ENCODE measurements around the gene RADIL.

The RADIL gene

GRCh38 chr7:4781366-4782069, 102.0 kb downstream of the RADIL start:
- H3K9me3 ChIP-seq (ENCODE audit: low read depth, low read length), result no peaks in the 10 kb centered on the region
- no peak for DNase-seq (ENCODE audit: low read depth, low spot score)
- no peak for TF ChIP-seq FOXP2 (optimal IDR thresholded peaks at IDR 0.05; ENCODE audit: control extremely low read depth, extremely low read length, insufficient read depth)
- TF ChIP-seq POLR2AphosphoS5 (IDR thresholded peaks at IDR 0.05; ENCODE audit: borderline replicate concordance, low read depth, low read length), result no peak
- TF ChIP-seq EZH2 (IDR thresholded peaks at IDR 0.05), result no peak
- no peaks in the 10 kb centered on the region for H3K36me3 ChIP-seq (ENCODE audit: insufficient read depth, low read length)
- H3K9ac ChIP-seq (ENCODE audit: insufficient read length), result no peak overlapping the region
- H3K4me3 ChIP-seq, result no peak overlapping the region
- H3K27ac ChIP-seq, result no peak overlapping the region

DNA sequence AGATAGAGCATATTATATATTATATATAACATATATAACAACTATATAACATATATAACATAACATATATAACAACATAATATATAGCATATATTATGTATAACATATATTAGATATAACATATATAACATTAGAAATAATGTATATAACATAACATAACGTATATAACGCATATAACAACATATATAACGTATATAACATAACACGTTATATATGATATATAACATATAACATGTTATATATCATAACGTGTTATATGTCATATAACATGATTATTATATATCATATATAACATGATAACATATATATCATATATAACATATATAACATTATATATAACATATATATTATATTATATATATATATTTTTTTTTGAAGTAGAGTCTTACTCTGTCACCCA, 104.4 kb downstream of the RADIL start:
- no peak for TF ChIP-seq POLR2AphosphoS5 (IDR thresholded peaks at IDR 0.05; ENCODE audit: borderline replicate concordance, low read depth, low read length)
- TF ChIP-seq FOXP2 (optimal IDR thresholded peaks at IDR 0.05; ENCODE audit: control extremely low read depth, extremely low read length, insufficient read depth), result no peak
- TF ChIP-seq EZH2 (IDR thresholded peaks at IDR 0.05), result no peak
- H3K4me3 ChIP-seq, result no peak overlapping the region
- DNase-seq (ENCODE audit: low read depth, low spot score), result no peak
- H3K9me3 ChIP-seq (ENCODE audit: low read depth, low read length), result no peaks in the 10 kb centered on the region
- no peak overlapping the region for H3K27ac ChIP-seq
- H3K9ac ChIP-seq (ENCODE audit: insufficient read length), result no peak overlapping the region
- no peaks in the 10 kb centered on the region for H3K36me3 ChIP-seq (ENCODE audit: insufficient read depth, low read length)

DNA sequence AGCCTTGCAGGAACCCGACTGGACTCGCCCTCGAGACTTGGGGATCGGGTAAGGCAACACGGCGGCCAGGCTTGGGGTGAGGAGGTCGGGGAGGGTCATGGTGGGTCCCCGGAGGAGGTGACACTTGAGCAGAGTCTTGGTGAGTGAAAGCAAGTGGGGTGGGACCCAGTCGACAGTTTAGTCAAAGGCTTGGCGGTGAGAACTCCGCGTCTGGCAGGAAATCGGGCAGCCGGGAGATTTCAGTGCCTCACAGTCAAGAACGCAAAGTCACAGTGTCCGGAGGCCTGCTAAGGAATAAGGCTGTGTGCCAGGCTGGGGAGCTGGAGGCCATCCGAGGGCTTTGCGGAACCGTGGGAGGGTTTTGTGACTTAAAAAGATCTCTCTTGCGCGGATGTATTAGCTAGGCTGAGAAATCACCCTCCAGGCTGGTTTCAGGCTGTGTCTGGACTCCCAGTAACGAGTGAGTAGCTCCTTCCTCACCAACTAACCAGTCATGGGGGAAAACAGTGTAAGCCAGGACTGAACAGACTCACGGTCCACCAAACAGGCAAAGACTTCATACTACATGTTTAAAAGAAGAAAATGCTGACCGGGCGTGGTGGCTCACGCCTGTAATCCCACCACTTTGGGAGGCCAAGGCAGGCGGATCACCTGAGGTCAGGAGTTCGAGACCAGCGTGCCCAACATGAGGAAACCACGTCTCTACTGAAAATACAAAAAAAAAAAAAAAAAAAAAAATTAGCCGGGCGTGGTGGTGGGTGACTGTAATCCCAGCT, 107.5 kb downstream of the RADIL start:
- no peak for DNase-seq (ENCODE audit: low read depth, low spot score)
- peak overlapping the region; percentile 89 for H3K4me3 ChIP-seq
- H3K27ac ChIP-seq, result no peak overlapping the region
- H3K36me3 ChIP-seq (ENCODE audit: insufficient read depth, low read length), result no peaks in the 10 kb centered on the region
- H3K9me3 ChIP-seq (ENCODE audit: low read depth, low read length), result no peaks in the 10 kb centered on the region
- H3K9ac ChIP-seq (ENCODE audit: insufficient read length), result peak overlapping the region; percentile 87
- no peak for TF ChIP-seq FOXP2 (optimal IDR thresholded peaks at IDR 0.05; ENCODE audit: control extremely low read depth, extremely low read length, insufficient read depth)
- no peak for TF ChIP-seq EZH2 (IDR thresholded peaks at IDR 0.05)
- TF ChIP-seq POLR2AphosphoS5 (IDR thresholded peaks at IDR 0.05; ENCODE audit: borderline replicate concordance, low read depth, low read length), result no peak

GRCh38 chr7:4775250-4775847, 108.2 kb downstream of the RADIL start, which contains the start of gene AP5Z1:
Gene AP5Z1 (plus strand): TSS chr7:4775623. CDS start chr7:4775716, 93 bp downstream.
- no peaks in the 10 kb centered on the region for H3K9me3 ChIP-seq (ENCODE audit: low read depth, low read length)

GRCh38 chr7:4774658-4775249, 108.8 kb downstream of the RADIL start:
- TF ChIP-seq EZH2 (IDR thresholded peaks at IDR 0.05) (no peak), FOXP2 (optimal IDR thresholded peaks at IDR 0.05; ENCODE audit: control extremely low read depth, extremely low read length, insufficient read depth) (no peak), POLR2AphosphoS5 (IDR thresholded peaks at IDR 0.05; ENCODE audit: borderline replicate concordance, low read depth, low read length) (no peak)
- peak overlapping the region; percentile 89 for H3K4me3 ChIP-seq
- H3K9ac ChIP-seq (ENCODE audit: insufficient read length), result peak overlapping the region; percentile 90
- no peaks in the 10 kb centered on the region for H3K36me3 ChIP-seq (ENCODE audit: insufficient read depth, low read length)
- H3K27ac ChIP-seq, result peak overlapping the region; percentile 79
- no peak for DNase-seq (ENCODE audit: low read depth, low spot score)
- H3K9me3 ChIP-seq (ENCODE audit: low read depth, low read length), result no peaks in the 10 kb centered on the region

More at GRCh38 chr7:4775250-4775847, 108.2 kb downstream of the RADIL start, which contains the start of gene AP5Z1:
- peak within 1 kb of the TSS; percentile 90 for H3K9ac ChIP-seq (ENCODE audit: insufficient read length)
- peak within 1 kb of the TSS; percentile 89 for H3K4me3 ChIP-seq
- H3K27ac ChIP-seq, result peak within 1 kb of the TSS; percentile 79
- no peaks in the 10 kb centered on the region for H3K36me3 ChIP-seq (ENCODE audit: insufficient read depth, low read length)
- TF ChIP-seq EZH2 (IDR thresholded peaks at IDR 0.05), result no peak
- TF ChIP-seq FOXP2 (optimal IDR thresholded peaks at IDR 0.05; ENCODE audit: control extremely low read depth, extremely low read length, insufficient read depth), result peak; percentile 52
- TF ChIP-seq POLR2AphosphoS5 (IDR thresholded peaks at IDR 0.05; ENCODE audit: borderline replicate concordance, low read depth, low read length), result peak; percentile 83
- DNase-seq (ENCODE audit: low read depth, low spot score), result peak; percentile 79

DNA sequence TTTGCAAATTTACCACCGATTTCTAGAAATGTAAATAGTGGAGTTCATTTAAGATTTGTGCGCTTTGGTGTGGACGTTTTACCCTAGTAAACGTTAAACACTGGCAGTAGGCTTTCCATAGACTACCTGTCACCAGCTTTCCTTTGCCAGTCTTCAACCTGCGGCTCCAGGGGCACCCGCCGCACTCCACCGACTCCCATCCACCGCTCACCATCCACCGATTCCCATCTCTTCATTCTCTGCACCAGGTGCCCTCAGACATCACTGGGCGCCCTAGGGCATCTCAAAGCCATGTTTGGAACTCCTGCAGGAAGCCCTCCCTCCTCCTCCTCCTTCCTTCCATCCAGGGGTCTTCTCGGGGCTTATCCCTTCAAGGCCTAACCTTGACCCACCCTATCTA, 109.5 kb downstream of the RADIL start:
- Histone ChIP-seq H3K9me3 (ENCODE audit: low read depth, low read length) (no peaks in the 10 kb centered on the region), H3K9ac (ENCODE audit: insufficient read length) (no peak overlapping the region), H3K36me3 (ENCODE audit: insufficient read depth, low read length) (no peaks in the 10 kb centered on the region), H3K4me3 (peak overlapping the region; percentile 89; the same call in 1 of the 2 replicates), H3K27ac (no peak overlapping the region)
- no peak for TF ChIP-seq POLR2AphosphoS5 (IDR thresholded peaks at IDR 0.05; ENCODE audit: borderline replicate concordance, low read depth, low read length)
- TF ChIP-seq FOXP2 (optimal IDR thresholded peaks at IDR 0.05; ENCODE audit: control extremely low read depth, extremely low read length, insufficient read depth), result no peak
- TF ChIP-seq EZH2 (IDR thresholded peaks at IDR 0.05), result no peak
- no peak for DNase-seq (ENCODE audit: low read depth, low spot score)

GRCh38 chr7:4772306-4772705, 111.2 kb downstream of the RADIL start:
- no peak for DNase-seq (ENCODE audit: low read depth, low spot score)
- no peaks in the 10 kb centered on the region for H3K36me3 ChIP-seq (ENCODE audit: insufficient read depth, low read length)
- TF ChIP-seq EZH2 (IDR thresholded peaks at IDR 0.05) (no peak), FOXP2 (optimal IDR thresholded peaks at IDR 0.05; ENCODE audit: control extremely low read depth, extremely low read length, insufficient read depth) (no peak), POLR2AphosphoS5 (IDR thresholded peaks at IDR 0.05; ENCODE audit: borderline replicate concordance, low read depth, low read length) (no peak)

DNA sequence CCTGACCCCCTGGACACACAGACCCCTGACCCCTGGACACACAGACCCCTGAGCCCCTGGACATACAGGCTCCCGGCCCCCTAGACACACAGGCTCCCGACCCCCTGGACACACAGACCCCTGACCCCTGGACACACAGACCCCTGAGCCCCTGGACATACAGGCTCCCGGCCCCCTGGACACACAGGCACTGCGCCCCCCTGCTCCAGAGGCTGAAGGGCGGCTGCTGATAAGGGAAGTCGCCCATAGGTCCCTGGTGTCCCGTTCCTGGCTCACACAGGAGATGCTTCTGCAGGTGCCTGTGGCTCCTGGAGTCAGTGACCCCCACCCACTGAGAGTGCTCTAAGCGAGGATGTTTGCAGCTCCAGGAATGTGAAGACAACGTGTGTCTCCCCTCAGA, 111.8 kb downstream of the RADIL start:
- no peaks in the 10 kb centered on the region for H3K36me3 ChIP-seq (ENCODE audit: insufficient read depth, low read length)
- TF ChIP-seq POLR2AphosphoS5 (IDR thresholded peaks at IDR 0.05; ENCODE audit: borderline replicate concordance, low read depth, low read length) (no peak), FOXP2 (optimal IDR thresholded peaks at IDR 0.05; ENCODE audit: control extremely low read depth, extremely low read length, insufficient read depth) (no peak), EZH2 (IDR thresholded peaks at IDR 0.05) (no peak)
- no peak overlapping the region for H3K27ac ChIP-seq
- no peak overlapping the region for H3K4me3 ChIP-seq
- H3K9me3 ChIP-seq (ENCODE audit: low read depth, low read length), result no peaks in the 10 kb centered on the region
- H3K9ac ChIP-seq (ENCODE audit: insufficient read length), result no peak overlapping the region
- DNase-seq (ENCODE audit: low read depth, low spot score), result no peak

More at GRCh38 chr7:4772306-4772705, 111.2 kb downstream of the RADIL start:
- Histone ChIP-seq H3K27ac (no peak overlapping the region), H3K4me3 (no peak overlapping the region), H3K9ac (ENCODE audit: insufficient read length) (no peak overlapping the region), H3K9me3 (ENCODE audit: low read depth, low read length) (no peaks in the 10 kb centered on the region)

All from SK-N-MC (cell line).